ENCODE measurements around the gene PDE3A.

PDE3A gene

DNA sequence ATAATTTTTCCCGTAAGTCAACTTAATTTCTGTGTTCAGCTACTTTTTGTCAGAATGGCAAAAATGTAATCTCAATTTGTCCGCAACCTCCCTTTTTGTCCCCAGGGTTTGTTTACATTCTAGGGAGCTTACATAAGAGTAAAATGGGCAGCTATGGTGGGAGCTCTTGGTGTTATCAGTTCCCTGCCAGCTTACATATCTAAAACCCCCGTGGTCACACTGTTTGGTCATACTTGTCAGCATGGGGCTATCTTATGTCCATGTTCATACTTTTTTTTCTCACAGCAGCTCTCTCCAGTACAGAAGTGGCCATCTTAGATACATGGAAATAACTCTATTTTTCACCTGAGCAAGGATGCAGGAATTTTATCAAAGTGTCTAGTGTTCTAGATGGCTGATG lies 343.5 kb downstream of the PDE3A start:
- DNase-seq (ENCODE audit: low spot score) = no peak

DNA sequence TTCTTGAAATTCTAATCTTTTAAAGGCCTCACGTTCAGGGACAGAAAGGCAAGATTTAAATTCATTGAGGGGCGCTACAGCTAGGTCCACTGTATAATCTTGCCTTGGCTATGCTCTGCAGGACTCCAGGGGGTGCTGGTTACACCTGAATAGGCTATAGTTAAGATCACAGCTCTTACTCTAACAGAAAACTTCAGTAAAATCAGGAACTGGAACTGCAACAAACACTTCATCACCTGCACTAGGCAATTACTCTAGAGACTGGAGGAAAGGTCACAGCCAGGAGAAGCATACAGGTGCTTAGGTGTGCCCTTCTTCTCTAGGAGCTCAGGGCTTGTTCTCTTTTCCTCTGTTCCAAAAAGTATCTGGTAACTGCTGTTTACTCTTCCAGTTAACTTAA lies 347.7 kb downstream of the PDE3A start:
- DNase-seq (ENCODE audit: low spot score) = no peak

DNA sequence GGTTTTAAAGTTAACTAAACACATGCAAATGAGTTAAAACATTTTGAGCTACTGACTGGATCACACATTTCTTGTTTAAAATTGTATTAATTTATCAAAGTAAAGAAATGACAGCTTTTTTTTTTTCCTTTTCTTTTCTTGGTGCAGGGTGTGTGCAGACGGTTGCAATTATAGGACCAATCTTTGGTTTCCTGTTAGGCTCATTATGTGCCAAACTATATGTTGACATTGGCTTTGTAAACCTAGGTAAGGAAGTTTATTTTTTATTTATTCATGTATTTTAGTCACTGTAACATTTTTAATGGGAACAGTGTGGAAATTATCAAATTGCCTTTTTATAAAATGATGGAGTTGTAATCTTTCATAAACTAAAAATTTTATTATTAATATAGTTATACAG lies 348.6 kb downstream of the PDE3A start:
- no peak for DNase-seq (ENCODE audit: low spot score)

DNA sequence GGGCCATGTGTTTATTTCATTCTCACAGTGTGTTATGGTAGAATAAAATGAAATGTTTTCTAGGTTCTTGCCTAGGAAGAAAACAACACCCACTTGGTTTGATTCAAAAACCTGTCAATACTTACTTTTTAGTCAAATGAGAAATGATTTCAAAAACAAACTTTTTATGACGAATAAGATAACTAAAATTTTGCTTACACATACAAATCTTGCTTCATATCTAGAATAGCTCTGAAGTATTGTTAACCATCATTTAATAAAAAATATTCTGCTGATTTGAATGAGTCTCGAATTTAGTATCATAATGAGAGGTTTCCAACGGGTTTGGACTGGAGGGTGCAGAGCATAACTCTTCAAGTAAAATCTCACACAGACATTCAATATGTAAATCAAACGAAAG lies 350.0 kb downstream of the PDE3A start:
- DNase-seq (ENCODE audit: low spot score) = no peak

DNA sequence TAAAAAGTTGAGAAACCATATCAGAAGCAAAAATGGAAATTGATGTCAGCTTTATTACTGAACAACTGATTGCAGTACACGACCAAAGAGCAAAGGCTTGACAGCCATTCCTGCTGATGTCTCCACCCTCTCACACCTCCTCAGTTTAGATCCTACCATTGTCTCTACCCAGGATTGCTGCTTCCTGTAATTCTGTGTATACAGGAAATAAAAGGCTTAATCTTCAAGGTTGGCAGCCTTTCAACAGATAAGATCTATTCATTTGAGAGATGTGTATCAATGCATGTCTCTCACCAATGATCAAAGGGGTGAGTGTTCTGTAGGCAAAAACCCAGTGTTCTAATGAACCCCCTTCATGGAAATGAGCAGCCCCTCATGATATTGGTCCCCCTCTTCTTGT lies 353.8 kb downstream of the PDE3A start:
- DNase-seq (ENCODE audit: low spot score) = no peak

DNA sequence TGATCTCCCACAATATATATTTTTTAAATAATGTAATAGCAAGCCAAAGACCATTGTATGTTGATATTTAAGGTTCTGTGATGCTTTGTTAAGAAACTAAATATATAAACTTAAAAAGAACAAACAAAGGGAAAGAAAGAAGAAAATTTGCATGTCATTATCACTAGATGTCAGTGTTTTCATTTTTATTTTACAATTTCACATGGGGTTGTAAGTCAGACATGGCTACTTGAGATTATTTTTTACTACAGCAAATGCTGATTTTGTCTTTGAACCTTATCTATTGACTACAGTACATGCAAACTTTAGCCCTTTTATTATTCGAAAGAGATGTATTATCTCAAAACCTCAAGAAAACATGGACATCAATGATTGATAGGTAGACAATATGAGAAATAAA lies 362.9 kb downstream of the PDE3A start:
- DNase-seq (ENCODE audit: low spot score) = no peak
